ENCODE data around the gene FBXO24. TPM values are rescaled to one million over a fixed set of nuclear protein-coding genes. Genes with fewer than 3 reads are reported as not detected.

Gene FBXO24
- total and polyA plus RNA-seq, 9 of the 15 experiments (the other 6 are each of a cell fraction or from before 2014, with no cell fraction given): 0.17 to 0.95 (median 0.50) TPM

DNA sequence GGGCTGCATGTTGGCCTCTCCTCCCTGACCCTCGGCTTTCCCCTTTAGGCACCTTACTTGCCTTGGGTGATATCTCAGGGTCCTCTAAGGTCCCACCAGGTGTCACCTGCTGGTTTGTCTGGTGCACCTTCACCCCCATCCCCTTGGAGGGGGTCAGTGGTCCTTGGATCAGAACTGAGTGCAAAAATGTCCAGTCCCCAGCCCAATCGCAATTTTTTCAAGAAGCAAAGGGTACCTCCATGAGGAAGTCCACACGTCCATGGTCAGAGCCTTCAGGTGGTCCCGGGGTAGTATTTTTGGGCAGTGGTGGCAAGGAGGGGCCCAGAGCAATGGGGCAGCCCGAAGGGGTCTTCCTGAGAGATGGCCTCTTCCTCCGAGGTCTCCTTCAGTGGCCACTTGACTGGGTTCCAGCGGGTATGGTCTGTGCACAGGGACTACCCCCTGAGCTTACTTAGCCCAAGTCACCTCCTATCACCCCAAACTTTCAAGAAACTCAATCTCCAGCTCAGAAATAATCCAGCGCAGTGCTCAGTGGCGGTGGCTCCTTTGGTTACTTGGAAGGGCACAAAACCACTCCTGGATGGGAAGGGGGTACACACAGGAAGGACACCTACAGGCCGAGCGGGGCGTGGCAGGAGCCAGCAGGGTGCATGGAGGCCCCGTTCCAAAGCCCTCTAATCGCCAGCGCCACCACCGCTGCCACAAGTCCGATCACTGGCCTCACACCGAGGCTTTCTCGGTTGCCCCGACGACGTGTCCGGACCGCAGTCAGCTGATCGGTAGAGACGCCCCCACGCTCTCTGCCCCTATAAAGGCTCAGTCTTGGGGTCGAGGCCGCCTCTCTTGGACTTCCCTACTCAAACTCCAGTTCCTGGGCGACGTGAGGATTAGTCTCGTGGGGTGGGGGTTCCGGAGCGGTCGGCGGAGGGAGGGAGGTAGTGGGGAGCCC is 17.0 kb upstream of the FBXO24 start (continued):
- no peak for TF ChIP-seq KLF10 (CRISPR knock-in tag; IDR thresholded peaks at IDR 0.05)
- TF ChIP-seq HMGN3 (IDR thresholded peaks at IDR 0.05; ENCODE audit: borderline replicate concordance, extremely low read depth, insufficient read length, low read depth, low read length): peak; percentile 30
- TF ChIP-seq SMARCA4 (IDR thresholded peaks at IDR 0.05): no peak
- TF ChIP-seq, protein P1, sequence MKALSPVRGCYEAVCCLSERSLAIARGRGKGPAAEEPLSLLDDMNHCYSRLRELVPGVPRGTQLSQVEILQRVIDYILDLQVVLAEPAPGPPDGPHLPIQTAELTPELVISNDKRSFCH (CRISPR knock-in tag; IDR thresholded peaks at IDR 0.05): no peak
- TF ChIP-seq, protein P1 (tag; IDR thresholded peaks at IDR 0.05): no peak
- TF ChIP-seq MTA1 (IDR thresholded peaks at IDR 0.05; ENCODE audit: borderline replicate concordance): no peak
- TF ChIP-seq, protein P2, sequence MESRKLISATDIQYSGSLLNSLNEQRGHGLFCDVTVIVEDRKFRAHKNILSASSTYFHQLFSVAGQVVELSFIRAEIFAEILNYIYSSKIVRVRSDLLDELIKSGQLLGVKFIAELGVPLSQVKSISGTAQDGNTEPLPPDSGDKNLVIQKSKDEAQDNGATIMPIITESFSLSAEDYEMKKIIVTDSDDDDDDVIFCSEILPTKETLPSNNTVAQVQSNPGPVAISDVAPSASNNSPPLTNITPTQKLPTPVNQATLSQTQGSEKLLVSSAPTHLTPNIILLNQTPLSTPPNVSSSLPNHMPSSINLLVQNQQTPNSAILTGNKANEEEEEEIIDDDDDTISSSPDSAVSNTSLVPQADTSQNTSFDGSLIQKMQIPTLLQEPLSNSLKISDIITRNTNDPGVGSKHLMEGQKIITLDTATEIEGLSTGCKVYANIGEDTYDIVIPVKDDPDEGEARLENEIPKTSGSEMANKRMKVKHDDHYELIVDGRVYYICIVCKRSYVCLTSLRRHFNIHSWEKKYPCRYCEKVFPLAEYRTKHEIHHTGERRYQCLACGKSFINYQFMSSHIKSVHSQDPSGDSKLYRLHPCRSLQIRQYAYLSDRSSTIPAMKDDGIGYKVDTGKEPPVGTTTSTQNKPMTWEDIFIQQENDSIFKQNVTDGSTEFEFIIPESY (CRISPR knock-in tag; IDR thresholded peaks at IDR 0.05): 0 out of 2 replicates have a peak, but pooled peaks have one; percentile 19
- 0 out of 2 replicates have a peak, but pooled peaks have one; percentile 63 for TF ChIP-seq MYNN (IDR thresholded peaks at IDR 0.05)
- TF ChIP-seq MYNN (CRISPR knock-in tag; IDR thresholded peaks at IDR 0.05): no peak
- no peak for TF ChIP-seq HDAC3 (IDR thresholded peaks at IDR 0.05; ENCODE audit: borderline replicate concordance, partially characterized antibody)
- no peak for TF ChIP-seq ADNP (tag; IDR thresholded peaks at IDR 0.05)
- no peak for TF ChIP-seq MAFG (tag; conservative IDR thresholded peaks at IDR 0.05)
- no peak for TF ChIP-seq STAT5A (IDR thresholded peaks at IDR 0.05; ENCODE audit: borderline replicate concordance, low read length)
- TF ChIP-seq SMC3 (conservative IDR thresholded peaks at IDR 0.05; ENCODE audit: insufficient read depth, low read depth, low read length): peak; percentile 48; the same call in 1 of the 2 replicates
- TF ChIP-seq SMARCB1 (IDR thresholded peaks at IDR 0.05; ENCODE audit: insufficient read length, low read depth): no peak
- no peak for TF ChIP-seq SMARCC2 (IDR thresholded peaks at IDR 0.05; ENCODE audit: low read depth)
- no peak for TF ChIP-seq PHF20 (IDR thresholded peaks at IDR 0.05; ENCODE audit: partially characterized antibody)
- no peak for TF ChIP-seq ZFP1 (CRISPR knock-in tag; IDR thresholded peaks at IDR 0.05)
- TF ChIP-seq PCBP2 (IDR thresholded peaks at IDR 0.05; ENCODE audit: low read depth, low read length, poor library complexity, severe bottlenecking): no peak
- TF ChIP-seq, protein P3, sequence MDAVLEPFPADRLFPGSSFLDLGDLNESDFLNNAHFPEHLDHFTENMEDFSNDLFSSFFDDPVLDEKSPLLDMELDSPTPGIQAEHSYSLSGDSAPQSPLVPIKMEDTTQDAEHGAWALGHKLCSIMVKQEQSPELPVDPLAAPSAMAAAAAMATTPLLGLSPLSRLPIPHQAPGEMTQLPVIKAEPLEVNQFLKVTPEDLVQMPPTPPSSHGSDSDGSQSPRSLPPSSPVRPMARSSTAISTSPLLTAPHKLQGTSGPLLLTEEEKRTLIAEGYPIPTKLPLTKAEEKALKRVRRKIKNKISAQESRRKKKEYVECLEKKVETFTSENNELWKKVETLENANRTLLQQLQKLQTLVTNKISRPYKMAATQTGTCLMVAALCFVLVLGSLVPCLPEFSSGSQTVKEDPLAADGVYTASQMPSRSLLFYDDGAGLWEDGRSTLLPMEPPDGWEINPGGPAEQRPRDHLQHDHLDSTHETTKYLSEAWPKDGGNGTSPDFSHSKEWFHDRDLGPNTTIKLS (IDR thresholded peaks at IDR 0.05; ENCODE audit: borderline replicate concordance, low read depth): peak; percentile 32; the same call in 1 of the 2 replicates
- TF ChIP-seq, protein P4, sequence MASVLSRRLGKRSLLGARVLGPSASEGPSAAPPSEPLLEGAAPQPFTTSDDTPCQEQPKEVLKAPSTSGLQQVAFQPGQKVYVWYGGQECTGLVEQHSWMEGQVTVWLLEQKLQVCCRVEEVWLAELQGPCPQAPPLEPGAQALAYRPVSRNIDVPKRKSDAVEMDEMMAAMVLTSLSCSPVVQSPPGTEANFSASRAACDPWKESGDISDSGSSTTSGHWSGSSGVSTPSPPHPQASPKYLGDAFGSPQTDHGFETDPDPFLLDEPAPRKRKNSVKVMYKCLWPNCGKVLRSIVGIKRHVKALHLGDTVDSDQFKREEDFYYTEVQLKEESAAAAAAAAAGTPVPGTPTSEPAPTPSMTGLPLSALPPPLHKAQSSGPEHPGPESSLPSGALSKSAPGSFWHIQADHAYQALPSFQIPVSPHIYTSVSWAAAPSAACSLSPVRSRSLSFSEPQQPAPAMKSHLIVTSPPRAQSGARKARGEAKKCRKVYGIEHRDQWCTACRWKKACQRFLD (CRISPR knock-in tag; IDR thresholded peaks at IDR 0.05): no peak
- no peak for TF ChIP-seq HIVEP1 (CRISPR knock-in tag; IDR thresholded peaks at IDR 0.05)
- no peak for TF ChIP-seq U2AF2 (optimal IDR thresholded peaks at IDR 0.05; ENCODE audit: low read depth, low read length)
- TF ChIP-seq NCOA4 (IDR thresholded peaks at IDR 0.05; ENCODE audit: partially characterized antibody): no peak
